Nephron (organoid): Measurements from ENCODE around the gene JMJD8.

Experiments
- H3K27ac Mint-ChIP-seq, 3 experiments: 2 replicates each; pipeline ENCODE4 v1.8.0; 2020; ENCODE audit warnings: mixed read lengths in 3 of 3, mild to moderate bottlenecking in 2 of 3, moderate library complexity in 1 of 3
- H3K27me3 Mint-ChIP-seq: 2 replicates; pipeline ENCODE4 v1.8.0; 2021; ENCODE audit warnings: low read depth, mild to moderate bottlenecking, moderate library complexity, mixed read lengths
- H3K36me3 Mint-ChIP-seq: 2 replicates; pipeline ENCODE4 v1.8.0; 2020; ENCODE audit warnings: low read depth, mixed read lengths
- H3K4me1 Mint-ChIP-seq: 2 replicates; pipeline ENCODE4 v1.8.0; 2020; ENCODE audit warnings: mixed read lengths
- H3K4me3 Mint-ChIP-seq, 3 experiments: 2 replicates each; pipeline ENCODE4 v1.8.0; 2020; ENCODE audit warnings: mild to moderate bottlenecking in 3 of 3, mixed read lengths in 3 of 3, moderate library complexity in 2 of 3
- H3K9me3 Mint-ChIP-seq: 2 replicates; pipeline ENCODE4 v1.8.0; 2020; ENCODE audit warnings: mixed read lengths
- TF ChIP-seq, protein P1 (sequence below), 3 experiments: fragments of 200-600 bp; sonication (generic); IDR thresholded peaks; one replicate each; pipeline ENCODE4 v1.5.0; 2021; ENCODE audit warnings: antibody characterized with exemption in 3 of 3; ENCODE audit not compliant: unreplicated experiment in 3 of 3

The JMJD8 gene

DNA sequence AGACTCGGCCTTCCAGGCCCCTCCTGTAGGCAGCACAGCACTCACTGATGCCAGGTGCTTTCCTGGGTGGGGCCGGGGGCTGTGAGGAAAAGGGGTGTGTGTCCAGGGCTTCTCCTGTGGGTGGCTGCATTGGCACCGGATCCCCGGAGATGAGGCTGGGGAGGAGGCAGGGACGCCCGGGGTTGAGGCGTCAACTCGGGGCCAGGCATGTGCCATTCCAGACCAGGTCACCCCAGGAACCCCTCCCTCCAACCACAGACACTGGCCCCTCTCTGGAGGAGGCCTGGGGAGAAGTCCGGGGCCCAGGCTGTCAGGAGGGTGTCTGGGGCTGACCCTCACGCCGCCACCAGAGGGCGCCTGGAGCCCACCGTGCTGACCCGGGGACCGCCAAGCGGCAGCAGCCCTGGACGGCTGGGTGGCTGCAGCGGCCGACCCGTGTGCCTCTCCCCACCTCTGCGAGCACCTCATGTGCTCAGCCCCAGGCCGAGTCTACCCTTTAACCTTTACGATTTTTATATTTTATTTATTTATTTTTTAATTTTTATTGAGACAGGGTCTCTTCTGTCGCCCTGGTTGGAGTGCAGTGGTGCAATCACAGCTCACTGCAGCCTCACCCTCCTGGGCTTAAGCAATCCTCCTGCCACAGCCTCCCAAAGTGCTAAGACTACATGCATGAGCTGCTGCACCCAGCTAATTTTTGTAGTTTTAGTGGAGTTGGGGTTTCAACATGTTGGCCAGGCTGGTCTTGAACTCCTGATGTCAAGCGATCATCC, 27.6 kb upstream of the JMJD8 start:
- Mint-ChIP-seq H3K36me3 (no peaks in the 10 kb centered on the region), H3K4me3 (no peak overlapping the region), H3K27ac (no peak overlapping the region), H3K27me3 (peaks cover 56% of the 10 kb centered on the region), H3K9me3 (no peaks in the 10 kb centered on the region), H3K4me1 (peaks cover 4% of the 10 kb centered on the region)
- TF ChIP-seq, protein P1, sequence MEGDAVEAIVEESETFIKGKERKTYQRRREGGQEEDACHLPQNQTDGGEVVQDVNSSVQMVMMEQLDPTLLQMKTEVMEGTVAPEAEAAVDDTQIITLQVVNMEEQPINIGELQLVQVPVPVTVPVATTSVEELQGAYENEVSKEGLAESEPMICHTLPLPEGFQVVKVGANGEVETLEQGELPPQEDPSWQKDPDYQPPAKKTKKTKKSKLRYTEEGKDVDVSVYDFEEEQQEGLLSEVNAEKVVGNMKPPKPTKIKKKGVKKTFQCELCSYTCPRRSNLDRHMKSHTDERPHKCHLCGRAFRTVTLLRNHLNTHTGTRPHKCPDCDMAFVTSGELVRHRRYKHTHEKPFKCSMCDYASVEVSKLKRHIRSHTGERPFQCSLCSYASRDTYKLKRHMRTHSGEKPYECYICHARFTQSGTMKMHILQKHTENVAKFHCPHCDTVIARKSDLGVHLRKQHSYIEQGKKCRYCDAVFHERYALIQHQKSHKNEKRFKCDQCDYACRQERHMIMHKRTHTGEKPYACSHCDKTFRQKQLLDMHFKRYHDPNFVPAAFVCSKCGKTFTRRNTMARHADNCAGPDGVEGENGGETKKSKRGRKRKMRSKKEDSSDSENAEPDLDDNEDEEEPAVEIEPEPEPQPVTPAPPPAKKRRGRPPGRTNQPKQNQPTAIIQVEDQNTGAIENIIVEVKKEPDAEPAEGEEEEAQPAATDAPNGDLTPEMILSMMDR (IDR thresholded peaks at IDR 0.05; ENCODE audit: unreplicated experiment in 3 of 3): peak; percentile 92 to 96 (median 92)

DNA sequence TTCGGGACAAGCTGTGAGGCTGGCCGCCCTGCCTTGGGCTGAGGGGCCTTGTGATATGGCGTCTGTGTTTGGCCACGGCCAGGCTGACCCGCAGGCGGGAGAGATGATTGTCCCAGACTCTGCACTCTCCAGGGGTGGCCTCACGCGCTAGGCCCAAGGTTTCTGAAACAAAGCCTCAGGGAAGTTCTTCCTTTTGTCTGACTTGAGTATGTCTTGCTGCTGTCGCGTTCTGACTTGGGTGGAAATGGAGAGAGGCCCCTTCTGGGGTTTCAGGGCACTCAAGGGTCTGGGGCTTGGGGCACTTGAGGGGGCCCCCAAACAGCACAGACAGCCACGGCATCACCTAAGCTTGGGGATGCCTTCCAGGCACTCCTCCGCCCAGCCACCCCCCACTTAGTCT, 26.9 kb upstream of the JMJD8 start:
- Mint-ChIP-seq H3K27me3 (peaks cover 58% of the 10 kb centered on the region), H3K9me3 (no peaks in the 10 kb centered on the region), H3K36me3 (no peaks in the 10 kb centered on the region), H3K27ac (no peak overlapping the region), H3K4me1 (peaks cover 4% of the 10 kb centered on the region), H3K4me3 (no peak overlapping the region)
- TF ChIP-seq, protein P1 (IDR thresholded peaks at IDR 0.05; ENCODE audit: unreplicated experiment in 3 of 3): no peak

DNA sequence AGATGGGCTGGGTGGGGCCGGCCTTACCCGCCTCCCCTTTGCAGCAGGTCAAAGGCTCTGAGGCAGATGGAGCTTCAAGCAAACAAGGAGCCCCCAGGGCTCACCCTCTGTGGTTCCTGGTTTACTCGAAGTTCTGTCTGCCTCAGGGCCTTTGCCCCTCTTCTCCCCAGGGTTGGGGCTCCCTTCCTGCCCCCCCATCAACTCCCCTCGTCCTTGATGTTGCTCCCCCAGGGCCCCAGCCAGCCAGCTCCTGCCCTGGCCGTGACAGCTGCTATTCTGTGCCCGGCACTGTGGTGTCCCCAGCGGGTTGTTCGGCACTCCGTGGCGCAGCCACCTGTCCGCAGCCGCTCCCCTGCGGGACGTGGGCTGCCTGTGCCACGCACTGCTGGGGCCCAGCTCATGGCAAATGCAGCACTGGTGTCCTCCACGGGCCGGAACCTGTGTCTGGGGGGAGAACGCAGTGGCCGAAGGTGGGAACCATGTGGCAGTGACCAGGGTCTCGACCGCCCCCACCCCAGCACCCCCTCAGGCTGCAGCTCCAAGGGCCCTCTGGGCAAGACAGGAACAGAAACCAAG, 26.5 kb upstream of the JMJD8 start:
- TF ChIP-seq, protein P1 (IDR thresholded peaks at IDR 0.05; ENCODE audit: unreplicated experiment in 3 of 3): no peak

DNA sequence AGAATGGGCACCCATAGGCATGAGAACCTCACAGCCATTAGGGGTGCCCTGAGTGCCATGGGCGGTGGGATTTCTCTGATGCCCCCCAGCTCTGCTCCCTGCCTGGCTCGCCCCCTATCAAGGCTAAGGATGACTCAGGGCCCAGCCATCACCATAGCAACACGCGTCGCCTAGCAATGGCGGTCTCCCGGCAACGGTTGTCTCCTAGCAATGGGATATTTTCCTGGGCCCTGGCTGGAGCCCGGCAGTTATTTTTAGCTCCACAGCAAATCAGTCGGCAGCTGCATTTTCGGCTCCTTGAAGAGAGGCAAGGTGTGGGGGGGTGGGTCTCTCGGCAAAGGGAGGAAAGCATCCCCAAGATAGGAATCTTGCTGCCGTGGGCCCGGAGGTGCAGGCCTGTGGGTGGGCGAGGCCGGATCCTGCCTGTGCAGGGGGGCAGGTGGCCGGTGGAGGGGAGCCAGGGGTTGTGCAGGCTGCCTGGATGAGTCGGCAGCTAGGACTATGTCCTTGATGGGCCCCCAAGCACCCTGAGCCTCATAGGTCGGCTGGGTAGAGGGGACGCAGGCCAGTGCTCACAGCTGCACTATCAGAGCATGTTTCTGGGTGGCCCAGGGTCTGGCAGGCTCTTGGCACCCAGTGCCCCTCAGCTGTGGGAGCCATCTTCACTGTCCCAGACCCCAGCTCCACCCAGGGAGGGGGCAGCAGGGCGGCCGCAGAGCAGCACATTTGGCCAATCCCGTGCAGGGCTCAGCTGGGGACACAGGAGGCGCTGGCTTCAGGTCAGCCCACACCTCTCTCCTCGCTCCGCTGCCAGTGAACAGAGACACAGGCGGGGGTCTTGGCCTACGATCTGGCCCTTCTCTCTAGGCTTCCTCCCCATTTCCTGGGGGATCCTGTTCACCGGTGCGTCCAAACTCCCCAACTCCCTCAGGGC, 25.7 kb upstream of the JMJD8 start:
- no peaks in the 10 kb centered on the region for H3K36me3 Mint-ChIP-seq
- H3K9me3 Mint-ChIP-seq: no peaks in the 10 kb centered on the region
- TF ChIP-seq, protein P1 (IDR thresholded peaks at IDR 0.05; ENCODE audit: unreplicated experiment in 3 of 3): no peak
- H3K27ac Mint-ChIP-seq: no peak overlapping the region
- peaks cover 57% of the 10 kb centered on the region for H3K27me3 Mint-ChIP-seq
- H3K4me3 Mint-ChIP-seq: peak overlapping the region in 2 of 3 experiments; percentile 31 to 53
- H3K4me1 Mint-ChIP-seq: peaks cover 4% of the 10 kb centered on the region

More for the DNA sequence above, 26.5 kb upstream of the JMJD8 start:
- Mint-ChIP-seq H3K27ac (no peak overlapping the region), H3K9me3 (no peaks in the 10 kb centered on the region), H3K4me3 (no peak overlapping the region), H3K27me3 (peaks cover 56% of the 10 kb centered on the region), H3K4me1 (peaks cover 4% of the 10 kb centered on the region), H3K36me3 (no peaks in the 10 kb centered on the region)

GRCh38 chr16:708959-709358, 24.8 kb upstream of the JMJD8 start:
- Mint-ChIP-seq H3K4me3 (no peak overlapping the region), H3K36me3 (no peaks in the 10 kb centered on the region)

More at GRCh38 chr16:708959-709358, 24.8 kb upstream of the JMJD8 start:
- H3K4me1 Mint-ChIP-seq: peaks cover 4% of the 10 kb centered on the region
- H3K9me3 Mint-ChIP-seq: no peaks in the 10 kb centered on the region
- peaks cover 65% of the 10 kb centered on the region for H3K27me3 Mint-ChIP-seq
- no peak overlapping the region for H3K27ac Mint-ChIP-seq
- TF ChIP-seq, protein P1 (IDR thresholded peaks at IDR 0.05; ENCODE audit: unreplicated experiment in 3 of 3): no peak
